Stimulated activated CD4-positive, alpha-beta T cell treated with anti-CD3 and anti-CD28 coated beads, Interleukin-1b, Interleukin-23, amount 100 ng/mL, for 4 hours (primary cell): Measurements from ENCODE around the gene MLC1.
"Not testable (repeated sequence)": the region's sequence is repeated elsewhere in the genome, so short reads cannot be mapped to it uniquely, and the experiment has no call there.

ENCODE experiments used
- DNase-seq, 2 donors: peaks; one replicate each; pipeline ENCODE4 v3.0.0-alpha.2; 2020; ENCODE audit warnings: low read depth in 2 of 2

The MLC1 gene

GRCh38 chr22:50102946-50103345, 17.7 kb upstream of the MLC1 start:
- DNase-seq: no peak

- DNase-seq: no peak
Measured at GRCh38 chr22:50101870-50102565, 16.8 kb upstream of the MLC1 start.

- no peak for DNase-seq
Measured at GRCh38 chr22:50098052-50098451, 12.8 kb upstream of the MLC1 start.

- DNase-seq: no peak
Measured at GRCh38 chr22:50092342-50092741, 7.1 kb upstream of the MLC1 start.

- no peak for DNase-seq
Measured at GRCh38 chr22:50091092-50091768, 6.0 kb upstream of the MLC1 start.

GRCh38 chr22:50090412-50090714, 5.1 kb upstream of the MLC1 start:
- no peak for DNase-seq

GRCh38 chr22:50089682-50090411, 4.6 kb upstream of the MLC1 start, which contains the start of gene MOV10L1:
Gene MOV10L1 (plus strand): TSS chr22:50090006. CDS start chr22:50090089, 83 bp downstream.
- DNase-seq: no peak

GRCh38 chr22:50089231-50089630, 4.0 kb upstream of the MLC1 start:
- DNase-seq: no peak

- no peak for DNase-seq
Measured at GRCh38 chr22:50088096-50088495, 2.9 kb upstream of the MLC1 start.

GRCh38 chr22:50087646-50088045, 2.4 kb upstream of the MLC1 start:
- DNase-seq: no peak

- not testable (repeated sequence) for DNase-seq
Measured at GRCh38 chr22:50086975-50087374, 1.7 kb upstream of the MLC1 start.

- DNase-seq: no peak
Measured at GRCh38 chr22:50086526-50086925, 1.3 kb upstream of the MLC1 start.

- DNase-seq: no peak
Measured at GRCh38 chr22:50084614-50085021, 608 bp downstream of the MLC1 start.

GRCh38 chr22:50084080-50084477, 1.1 kb downstream of the MLC1 start:
- DNase-seq: no peak

- no peak for DNase-seq
Measured at GRCh38 chr22:50083462-50084079, 1.7 kb downstream of the MLC1 start.

GRCh38 chr22:50082961-50083461, 2.2 kb downstream of the MLC1 start:
- DNase-seq: no peak

GRCh38 chr22:50082197-50082715, 3.0 kb downstream of the MLC1 start:
- no peak for DNase-seq

- DNase-seq: no peak
Measured at GRCh38 chr22:50081426-50082196, 3.6 kb downstream of the MLC1 start.

GRCh38 chr22:50080077-50080465, 5.2 kb downstream of the MLC1 start:
- DNase-seq: no peak

GRCh38 chr22:50078761-50079160, 6.5 kb downstream of the MLC1 start:
- DNase-seq: no peak

- DNase-seq: no peak
Measured at GRCh38 chr22:50078246-50078645, 7.0 kb downstream of the MLC1 start.
